DMS 273 treated with DMSO at 0.1 percent for 48 hours (cell line): Measurements from ENCODE around the gene NPC2.
A peak's percentile ranks its signal among the peaks of the same experiment; 100 is the strongest.

Experiments used
- DNase-seq: peaks from one replicate; lab custom pipeline; 2025; lab: John Stamatoyannopoulos, UW

NPC2 gene

GRCh38 chr14:74503291-74503937 is 10.3 kb upstream of the NPC2 start:
- no peak for DNase-seq

GRCh38 chr14:74502236-74503019 is 9.3 kb upstream of the NPC2 start:
- no peak for DNase-seq

- DNase-seq, result no peak
Measured at GRCh38 chr14:74501691-74502090, 8.6 kb upstream of the NPC2 start.

DNA sequence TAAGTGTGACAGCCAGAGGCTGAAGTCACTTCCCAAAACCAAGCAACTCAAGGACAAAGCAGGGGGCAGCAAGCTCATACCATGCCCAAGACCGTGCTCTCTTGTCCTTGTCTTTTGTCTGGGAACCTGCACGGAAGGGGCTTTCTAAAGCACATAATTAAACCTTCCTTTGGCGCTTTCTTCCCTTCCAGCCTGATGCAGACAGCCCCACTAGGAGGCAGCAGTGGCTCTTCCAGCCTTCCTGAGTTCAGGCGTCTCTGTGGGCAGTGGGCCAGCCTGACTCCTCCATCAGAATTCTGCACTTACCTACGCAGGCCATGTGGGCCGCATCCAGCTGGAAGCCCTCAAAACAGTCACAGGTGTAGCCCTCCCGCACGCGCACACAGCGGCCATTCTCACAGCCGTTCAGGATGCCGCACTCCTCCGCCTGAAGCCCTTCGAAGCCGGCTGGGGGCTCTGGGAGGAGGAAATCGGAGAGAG is 8.1 kb upstream of the NPC2 start:
- peak; percentile 46 for DNase-seq

DNA sequence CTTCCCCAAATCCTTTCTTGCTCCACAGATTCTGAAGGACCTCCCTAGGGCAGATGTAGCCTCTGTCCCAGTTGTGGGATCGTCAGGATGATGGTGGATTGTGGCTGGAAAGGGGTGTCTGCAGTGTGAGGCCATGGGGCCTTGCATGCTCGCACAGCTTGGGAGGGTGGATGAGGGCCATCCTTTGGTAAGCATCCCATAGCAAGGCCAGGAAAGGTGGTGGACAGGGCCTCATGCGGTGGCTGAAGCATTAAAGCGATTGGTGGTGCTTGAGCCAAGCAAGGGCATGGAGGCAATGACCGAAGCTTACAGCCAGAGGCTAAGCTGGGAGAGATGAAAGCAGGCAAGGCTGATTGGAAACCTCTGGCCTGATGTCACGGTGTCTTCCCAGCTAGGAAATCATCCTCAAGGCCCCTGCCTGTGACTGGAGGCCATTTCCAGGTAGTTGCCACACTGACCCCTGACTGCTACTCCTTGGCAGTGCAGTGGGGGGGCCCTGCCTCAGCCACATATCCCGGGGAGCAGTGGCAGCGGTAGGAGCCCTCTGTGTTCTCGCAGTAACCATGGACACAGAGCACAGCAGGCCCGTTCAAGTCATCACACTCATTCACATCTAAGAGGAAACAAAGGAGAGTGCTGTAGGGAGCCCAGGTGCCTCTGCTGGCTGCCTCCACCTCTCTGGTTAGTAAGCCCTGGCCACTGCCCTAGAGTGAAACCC is 7.5 kb upstream of the NPC2 start:
- no peak for DNase-seq

GRCh38 chr14:74495356-74495755 is 2.3 kb upstream of the NPC2 start:
- DNase-seq, result no peak

DNA sequence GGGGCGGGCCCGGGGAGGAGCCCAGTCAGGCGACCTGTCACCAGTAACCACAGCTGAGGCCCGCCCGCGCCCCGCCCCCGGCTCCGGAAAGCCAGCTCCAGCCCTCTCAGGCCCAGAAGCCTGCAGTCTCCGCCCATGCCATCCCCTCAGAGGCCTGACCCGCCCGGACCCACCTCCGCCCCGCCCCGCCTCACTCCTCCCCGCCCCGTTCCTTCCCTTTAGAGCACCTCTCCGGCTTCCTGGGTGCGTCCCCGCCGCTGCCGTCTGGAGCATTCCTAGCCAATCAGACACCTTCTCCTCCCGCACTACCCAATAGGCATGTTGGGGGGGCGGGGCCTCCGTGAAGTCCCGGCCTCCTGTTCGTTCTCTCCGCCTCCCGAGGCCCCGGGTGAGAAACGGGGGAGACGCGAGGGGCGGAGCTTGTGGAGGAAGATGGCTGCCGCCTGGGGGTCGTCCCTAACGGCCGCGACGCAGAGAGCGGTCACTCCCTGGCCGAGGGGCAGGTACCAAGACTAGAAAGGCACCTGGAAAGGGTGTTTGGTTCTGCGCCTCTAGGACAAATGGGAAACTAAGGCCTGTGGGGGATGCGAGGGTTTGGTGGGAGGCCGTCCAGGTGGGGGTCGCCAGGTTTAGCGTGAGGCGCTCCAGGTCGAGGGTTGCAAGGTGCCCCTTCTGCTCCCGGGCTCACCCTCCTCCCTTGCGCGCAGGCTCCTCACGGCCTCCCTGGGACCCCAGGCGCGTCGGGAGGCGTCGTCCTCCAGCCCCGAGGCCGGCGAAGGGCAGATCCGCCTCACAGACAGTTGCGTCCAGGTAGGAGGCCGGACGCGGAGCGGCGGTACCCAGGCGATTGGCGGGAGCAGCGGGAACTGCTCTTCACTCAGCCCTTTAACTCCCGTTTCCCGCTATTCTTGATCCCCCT is 497 bp upstream of the NPC2 start, which contains the start of gene ISCA2:
TSS of gene ISCA2 (plus strand) at position 423 of the 919 bp plus-strand sequence. CDS start at position 433, 10 bp downstream.
- DNase-seq, result peak; percentile 99

DNA sequence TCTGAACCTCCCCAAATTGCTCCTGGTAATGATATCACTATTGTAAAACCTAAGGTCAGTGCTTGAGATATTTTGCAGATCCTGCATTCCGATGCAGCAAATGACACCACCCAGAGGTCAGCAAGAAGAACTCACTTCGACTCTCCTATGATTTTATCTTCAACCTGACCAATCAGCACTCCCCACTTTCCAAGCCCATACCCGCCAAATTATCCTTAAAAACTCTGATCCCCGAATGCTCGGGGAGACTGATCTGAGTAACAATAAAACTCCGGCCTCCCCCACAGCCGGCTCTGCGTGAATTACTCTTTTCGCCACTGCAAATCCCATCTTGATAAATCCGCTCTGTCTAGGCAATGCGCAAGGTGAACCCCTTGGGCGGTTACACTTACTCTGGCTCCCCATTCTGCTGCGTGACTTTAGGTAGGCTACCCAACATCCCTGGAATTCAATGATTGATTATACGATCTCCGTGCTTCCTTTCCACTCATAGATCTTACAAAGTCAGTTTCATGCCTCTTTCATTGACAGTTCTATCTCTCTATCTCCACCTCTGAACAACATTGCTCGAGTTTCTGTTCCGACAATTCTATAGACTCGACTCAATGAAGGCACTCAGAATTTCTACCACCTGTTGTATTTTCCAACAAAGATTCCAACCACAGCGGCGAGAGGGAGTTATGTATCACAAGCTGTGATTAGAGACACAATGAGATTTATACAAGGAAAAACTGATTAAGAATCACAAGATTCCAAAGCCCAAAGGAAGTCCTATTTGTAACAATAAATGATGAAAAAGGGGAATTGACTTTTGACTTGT is 939 bp downstream of the NPC2 start:
- DNase-seq, result no peak

GRCh38 chr14:74490486-74490885 is 2.6 kb downstream of the NPC2 start:
- DNase-seq, result no peak

DNA sequence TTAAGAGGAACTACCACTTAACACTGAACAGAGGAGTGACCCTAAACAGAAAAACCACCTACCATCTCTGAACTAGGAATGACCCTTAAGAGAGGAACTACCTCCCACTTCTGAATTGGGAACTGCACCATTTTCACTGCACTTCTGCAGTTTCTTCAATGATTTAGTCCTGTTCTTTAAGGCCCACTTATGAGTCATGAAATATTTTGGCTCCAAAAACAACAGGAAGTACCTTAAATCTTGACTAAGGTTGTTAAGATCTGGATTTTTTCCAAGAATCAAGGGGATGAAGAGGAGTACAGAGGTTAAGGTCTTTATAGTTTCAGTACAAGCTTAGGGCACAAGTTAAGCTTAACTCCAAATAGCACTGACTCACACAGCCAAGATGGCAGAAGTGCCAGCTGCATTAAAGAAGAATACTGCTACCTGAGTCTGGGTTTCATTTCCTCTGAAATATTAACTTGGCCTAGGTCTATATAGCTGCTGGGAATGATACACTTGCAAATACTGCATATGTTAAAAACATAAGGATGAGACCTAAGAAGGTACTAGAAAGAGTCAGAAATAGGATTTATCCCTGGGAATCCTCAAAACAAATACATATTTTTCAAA is 4.2 kb downstream of the NPC2 start:
- no peak for DNase-seq

DNA sequence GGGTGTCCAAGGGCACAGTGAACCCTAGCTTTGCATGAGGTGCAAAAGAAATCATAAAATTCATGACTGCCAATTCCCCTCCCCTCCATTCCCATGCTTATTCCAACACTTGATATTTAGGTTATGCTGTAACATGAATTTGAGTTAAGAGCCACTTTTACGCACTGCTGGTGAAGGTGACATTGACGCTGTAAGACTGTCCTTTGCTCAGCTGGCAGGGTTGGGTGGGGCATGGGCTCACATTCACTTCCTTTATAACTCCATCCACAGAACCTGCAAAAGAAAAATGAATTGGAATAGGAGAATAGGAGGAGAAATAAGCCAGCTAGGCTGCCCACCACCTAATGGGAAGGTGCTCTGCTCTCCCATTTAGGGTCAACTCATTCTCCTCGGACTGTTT is 6.9 kb downstream of the NPC2 start:
- DNase-seq, result no peak

DNA sequence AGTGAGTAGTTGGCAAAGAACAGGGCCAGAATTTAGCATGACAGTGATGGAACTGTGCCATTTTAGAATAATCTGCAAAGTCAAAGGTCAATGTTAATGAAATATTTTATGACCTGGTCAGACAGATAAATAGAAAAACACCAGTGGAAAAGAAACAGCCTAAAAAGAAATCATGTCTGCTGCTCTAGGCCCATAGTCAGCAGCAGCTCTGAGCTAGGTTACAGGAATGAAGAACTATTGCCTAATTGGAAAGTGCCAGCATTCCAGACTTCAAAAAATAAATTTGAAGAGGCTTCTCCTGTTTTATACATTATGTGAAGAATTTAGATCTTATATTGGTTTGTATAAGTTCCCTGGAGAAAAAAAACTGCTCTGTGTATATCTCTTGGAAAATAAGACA is 9.8 kb downstream of the NPC2 start:
- DNase-seq, result no peak

- DNase-seq, result no peak
Measured at GRCh38 chr14:74482571-74482970, 10.5 kb downstream of the NPC2 start.

DNA sequence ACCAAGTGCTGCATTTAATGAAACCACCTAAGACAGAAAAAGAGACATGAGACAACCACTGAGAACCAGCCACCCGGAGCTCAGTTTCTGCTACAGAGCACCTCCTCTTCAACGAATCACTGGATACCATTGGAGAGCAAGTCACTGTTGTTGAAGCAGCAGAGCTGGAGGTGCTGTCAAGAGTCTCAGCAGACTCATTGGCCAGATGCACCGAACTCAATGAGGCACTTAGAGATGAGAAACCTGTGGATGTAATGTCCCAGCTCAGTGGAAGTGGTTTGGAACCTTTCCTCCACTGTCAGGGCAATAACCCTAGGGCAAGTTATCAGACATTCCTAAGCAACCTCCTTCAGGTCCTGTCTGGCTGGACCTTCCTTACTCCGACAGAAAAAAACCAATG is 13.1 kb downstream of the NPC2 start:
- DNase-seq, result no peak

GRCh38 chr14:74478996-74479635 is 14.0 kb downstream of the NPC2 start:
- DNase-seq, result no peak

DNA sequence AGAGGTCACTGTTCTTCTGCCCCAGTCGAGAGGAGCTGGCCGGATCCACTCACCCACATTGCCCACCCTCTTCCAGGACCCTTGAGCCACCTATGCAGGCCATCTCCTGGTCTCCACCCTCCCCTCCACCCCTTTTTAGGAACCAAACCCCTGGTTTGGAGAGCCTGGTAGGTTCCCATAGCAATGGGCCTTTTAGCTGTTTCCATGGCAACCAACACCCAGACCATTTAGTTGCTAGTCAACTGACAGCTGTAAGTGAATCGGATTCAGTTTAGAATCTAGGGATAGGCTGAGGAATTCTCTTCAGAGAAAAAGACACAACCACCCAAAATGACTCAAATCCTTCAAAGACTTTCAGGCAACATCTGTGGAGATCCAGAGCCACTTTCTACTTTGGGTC is 16.5 kb downstream of the NPC2 start:
- DNase-seq, result no peak

- DNase-seq, result no peak
Measured at GRCh38 chr14:74476107-74476506, 17.0 kb downstream of the NPC2 start.

DNA sequence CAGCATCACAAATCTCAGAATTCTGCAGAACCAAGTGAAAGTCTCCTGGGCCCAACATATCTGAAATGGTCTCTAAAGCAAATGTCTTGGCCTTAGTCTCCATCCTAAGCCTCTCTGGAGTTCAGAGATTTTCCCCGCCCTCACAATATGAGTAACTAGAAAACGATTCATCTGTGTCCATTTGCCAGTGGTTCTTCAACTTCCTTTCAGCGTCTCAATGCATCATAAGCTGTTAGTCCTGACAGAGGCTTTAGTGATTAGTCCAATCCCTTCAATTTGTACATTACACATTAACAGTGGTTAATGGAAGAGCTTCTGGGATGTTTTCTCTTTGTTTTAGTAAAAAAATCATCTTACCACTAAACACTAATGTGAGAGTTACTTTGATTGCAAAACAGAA is 17.4 kb downstream of the NPC2 start:
- no peak for DNase-seq

DNA sequence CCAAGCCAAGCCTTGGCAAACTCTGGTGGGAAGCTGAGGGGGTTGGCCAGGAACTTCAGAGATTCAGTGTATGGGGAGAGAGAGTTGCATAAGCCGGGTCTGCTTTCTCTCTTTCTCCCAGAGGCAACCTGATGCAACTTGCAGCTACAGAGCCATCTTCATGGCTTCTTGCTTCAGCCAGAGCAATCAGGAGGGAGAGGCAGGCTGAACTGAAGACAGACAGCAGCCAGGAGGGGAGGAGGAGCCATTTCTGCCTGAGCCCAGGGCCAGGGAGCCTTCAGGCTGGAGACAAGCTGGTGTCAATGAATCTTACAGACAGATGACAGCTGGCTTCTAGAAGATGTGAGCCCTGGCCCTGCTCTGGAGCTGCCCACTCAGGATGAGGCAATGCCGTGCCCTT is 18.7 kb downstream of the NPC2 start:
- no peak for DNase-seq

DNA sequence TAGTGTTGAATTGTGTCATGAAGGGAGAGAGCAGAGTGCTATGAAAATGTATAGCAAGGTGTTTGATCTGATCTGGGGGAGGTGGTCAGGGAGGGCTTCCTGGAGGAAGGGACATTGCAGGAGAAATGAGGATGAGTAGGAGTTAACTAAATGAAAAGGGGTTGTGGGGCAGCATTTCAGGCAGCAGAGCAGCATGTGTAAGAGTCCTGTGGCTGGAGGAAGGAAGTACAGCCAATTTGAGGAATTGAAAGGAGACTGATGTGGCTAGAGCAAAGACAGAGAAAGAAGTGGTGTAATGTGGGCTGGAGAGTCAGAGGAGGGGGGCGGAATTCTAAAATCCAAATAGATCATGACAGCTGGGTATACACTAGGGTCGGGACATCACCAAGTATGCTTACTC is 20.5 kb downstream of the NPC2 start:
- DNase-seq, result no peak
